ENCODE measurements around the gene RNF7. TPM values are rescaled to one million over a fixed set of nuclear protein-coding genes. Genes with fewer than 3 reads are reported as not detected.

The RNF7 gene
- polyA plus RNA-seq, 3 donors = 92.2 to 206 (median 187) TPM

DNA sequence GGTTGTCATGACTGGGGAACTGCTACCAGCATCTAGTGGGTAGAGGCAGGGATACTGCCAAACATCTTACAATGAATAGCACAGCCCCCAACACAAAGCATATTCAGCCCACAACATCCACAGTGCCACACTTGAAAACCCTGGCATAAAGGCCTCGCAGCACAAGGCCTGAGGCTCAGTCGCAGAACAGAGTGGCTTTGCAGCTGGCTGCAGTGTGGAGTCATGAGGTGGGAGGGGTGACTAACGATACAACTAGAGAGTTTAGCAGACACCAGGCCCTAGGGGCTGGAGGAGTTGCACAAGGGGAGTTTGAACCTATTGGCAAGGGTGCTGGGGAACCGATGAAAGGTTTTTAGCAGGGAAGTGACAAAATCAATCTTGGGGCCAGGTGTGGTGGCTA lies 57.2 kb downstream of the RNF7 start:
- no peaks in the 10 kb centered on the region for H3K9me3 ChIP-seq (replicated peaks in 1 of 2; ENCODE audit: control insufficient read depth in 1 of 2, insufficient read depth in 1 of 2, low read length in 2 of 2)
- Mint-ChIP-seq H3K27ac (peak overlapping the region in 2 of 7 donors; percentile 66 to 94), H3K36me3 (peaks cover 0 to 3% of the 10 kb centered on the region in 2 donors), H3K4me1 (peaks cover 40% of the 10 kb centered on the region), H3K9me3 (peaks cover 0 to 3% (median 0%) of the 10 kb centered on the region in 7 donors), H3K27me3 (ENCODE audit: low read depth in 3 of 3) (peaks cover 1 to 8% (median 2%) of the 10 kb centered on the region in 3 donors), H3K4me3 (peak overlapping the region in 1 of 2 donors; percentile 38)
- H3K27ac ChIP-seq (ENCODE audit: low read depth in 1 of 2, low read length in 2 of 2) = no peak overlapping the region
- no peaks in the 10 kb centered on the region for H3K27me3 ChIP-seq (ENCODE audit: control insufficient read depth in 2 of 2, insufficient read depth in 2 of 2, low read length in 2 of 2)
- H3K4me2 ChIP-seq (replicated peaks; ENCODE audit: extremely low read depth, low read length, poor library complexity, severe bottlenecking) = no peak overlapping the region
- H3K4me3 ChIP-seq (replicated peaks in 1 of 3; ENCODE audit: low read depth in 2 of 3, low read length in 3 of 3) = no peak overlapping the region
- TF ChIP-seq, protein P1, sequence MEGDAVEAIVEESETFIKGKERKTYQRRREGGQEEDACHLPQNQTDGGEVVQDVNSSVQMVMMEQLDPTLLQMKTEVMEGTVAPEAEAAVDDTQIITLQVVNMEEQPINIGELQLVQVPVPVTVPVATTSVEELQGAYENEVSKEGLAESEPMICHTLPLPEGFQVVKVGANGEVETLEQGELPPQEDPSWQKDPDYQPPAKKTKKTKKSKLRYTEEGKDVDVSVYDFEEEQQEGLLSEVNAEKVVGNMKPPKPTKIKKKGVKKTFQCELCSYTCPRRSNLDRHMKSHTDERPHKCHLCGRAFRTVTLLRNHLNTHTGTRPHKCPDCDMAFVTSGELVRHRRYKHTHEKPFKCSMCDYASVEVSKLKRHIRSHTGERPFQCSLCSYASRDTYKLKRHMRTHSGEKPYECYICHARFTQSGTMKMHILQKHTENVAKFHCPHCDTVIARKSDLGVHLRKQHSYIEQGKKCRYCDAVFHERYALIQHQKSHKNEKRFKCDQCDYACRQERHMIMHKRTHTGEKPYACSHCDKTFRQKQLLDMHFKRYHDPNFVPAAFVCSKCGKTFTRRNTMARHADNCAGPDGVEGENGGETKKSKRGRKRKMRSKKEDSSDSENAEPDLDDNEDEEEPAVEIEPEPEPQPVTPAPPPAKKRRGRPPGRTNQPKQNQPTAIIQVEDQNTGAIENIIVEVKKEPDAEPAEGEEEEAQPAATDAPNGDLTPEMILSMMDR (IDR thresholded peaks at IDR 0.05) = no peak
- no peak overlapping the region for H3K9ac ChIP-seq (ENCODE audit: insufficient read depth, low read length, poor library complexity, severe bottlenecking)
- intact Hi-C loops (cut with micrococcal nuclease) = loop anchor here (5.0 to 10.0 kb wide), 3 partner anchors 50 to 82 kb away; partner anchors contain the start of gene ATP1B3 (in 1 of the 2)
- H3K4me1 ChIP-seq (ENCODE audit: control insufficient read depth in 1 of 2, insufficient read depth in 2 of 2, low read length in 2 of 2) = peaks cover 28 to 30% of the 10 kb centered on the region in 2 donors
- H2AFZ ChIP-seq (ENCODE audit: insufficient read depth, low read depth, low read length, poor library complexity, severe bottlenecking) = no peak overlapping the region
- WGBS (ENCODE audit: insufficient coverage) = 38% methylated on average over 3 of the region's 4 CpGs
- H3K36me3 ChIP-seq (replicated peaks in 1 of 2; ENCODE audit: control insufficient read depth in 1 of 2, insufficient read depth in 2 of 2, low read length in 2 of 2) = no peaks in the 10 kb centered on the region
- H4K20me1 ChIP-seq (ENCODE audit: insufficient read depth, low read length) = no peaks in the 10 kb centered on the region
- no peak for DNase-seq
- no peaks in the 10 kb centered on the region for H3K79me2 ChIP-seq (ENCODE audit: insufficient read depth, low read length)

DNA sequence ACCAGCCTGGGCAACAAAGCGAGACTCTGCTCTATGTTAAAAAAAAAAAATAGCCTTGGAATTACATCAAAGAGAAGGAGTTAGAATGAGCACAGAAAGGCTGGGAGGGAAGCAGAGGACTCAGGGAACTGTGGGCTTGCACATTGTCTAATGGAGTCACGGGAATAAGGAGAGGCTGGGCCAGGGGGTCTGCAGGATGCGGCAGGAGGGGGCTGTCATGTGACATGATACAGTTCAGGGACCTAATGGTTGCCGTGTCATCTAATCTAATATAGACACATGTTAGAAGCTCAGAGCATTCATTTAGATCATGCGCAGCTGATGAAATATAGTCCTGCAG lies 57.6 kb downstream of the RNF7 start:
- H3K4me3 ChIP-seq (replicated peaks in 1 of 3; ENCODE audit: low read depth in 2 of 3, low read length in 3 of 3) = peak overlapping the region in 1 of 3 experiments; percentile 81
- no peaks in the 10 kb centered on the region for H3K79me2 ChIP-seq (ENCODE audit: insufficient read depth, low read length)
- H3K4me3 Mint-ChIP-seq = peak overlapping the region in 1 of 2 donors; percentile 98
- no peak for DNase-seq
- TF ChIP-seq, protein P1 (IDR thresholded peaks at IDR 0.05) = no peak
- peak overlapping the region in 5 of 7 donors; percentile 13 to 94 (median 86) for H3K27ac Mint-ChIP-seq
- H3K9me3 Mint-ChIP-seq = peaks cover 0 to 3% (median 0%) of the 10 kb centered on the region in 7 donors
- peaks cover 0 to 3% of the 10 kb centered on the region in 2 donors for H3K36me3 Mint-ChIP-seq
- peaks cover 40% of the 10 kb centered on the region for H3K4me1 Mint-ChIP-seq
- intact Hi-C loops (cut with micrococcal nuclease) = loop anchor here (5.0 to 10.0 kb wide), 3 partner anchors 51 to 82 kb away; partner anchors contain the start of gene ATP1B3 (in 1 of the 2)
- peak overlapping the region; percentile 93 for H2AFZ ChIP-seq (ENCODE audit: insufficient read depth, low read depth, low read length, poor library complexity, severe bottlenecking)
- H3K27me3 ChIP-seq (ENCODE audit: control insufficient read depth in 2 of 2, insufficient read depth in 2 of 2, low read length in 2 of 2) = no peaks in the 10 kb centered on the region
- peak overlapping the region; percentile 77 for H3K4me2 ChIP-seq (replicated peaks; ENCODE audit: extremely low read depth, low read length, poor library complexity, severe bottlenecking)
- no peak overlapping the region for H3K9ac ChIP-seq (ENCODE audit: insufficient read depth, low read length, poor library complexity, severe bottlenecking)
- H3K9me3 ChIP-seq (replicated peaks in 1 of 2; ENCODE audit: control insufficient read depth in 1 of 2, insufficient read depth in 1 of 2, low read length in 2 of 2) = no peaks in the 10 kb centered on the region
- H4K20me1 ChIP-seq (ENCODE audit: insufficient read depth, low read length) = no peaks in the 10 kb centered on the region
- no peaks in the 10 kb centered on the region for H3K36me3 ChIP-seq (replicated peaks in 1 of 2; ENCODE audit: control insufficient read depth in 1 of 2, insufficient read depth in 2 of 2, low read length in 2 of 2)
- WGBS (ENCODE audit: insufficient coverage) = 53% methylated on average over 5 of the region's 5 CpGs
- peaks cover 1 to 8% (median 2%) of the 10 kb centered on the region in 3 donors for H3K27me3 Mint-ChIP-seq (ENCODE audit: low read depth in 3 of 3)
- no peak overlapping the region for H3K27ac ChIP-seq (ENCODE audit: low read depth in 1 of 2, low read length in 2 of 2)
- peaks cover 28 to 30% of the 10 kb centered on the region in 2 donors for H3K4me1 ChIP-seq (ENCODE audit: control insufficient read depth in 1 of 2, insufficient read depth in 2 of 2, low read length in 2 of 2)

Measured in CD14-positive monocyte (primary cell).